Activated naive CD4-positive, alpha-beta T cell treated with anti-CD3 and anti-CD28 coated beads for 36 hours (primary cell): Measurements from ENCODE around the gene GMNN. TPM values are rescaled to one million over a fixed set of nuclear protein-coding genes. Genes with fewer than 3 reads are reported as not detected.
"Not testable (repeated sequence)": the region's sequence is repeated elsewhere in the genome, so short reads cannot be mapped to it uniquely, and the experiment has no call there.

Experiments
- CTCF ChIA-PET: fragments of 350-600 bp; sonication (Branson Sonifier 250); formaldehyde crosslinking; loops from one replicate; lab custom pipeline; 2021; ENCODE audit warnings: antibody characterized with exemption; lab: Charles Lee
- DNase-seq: peaks from one replicate; pipeline ENCODE4 v3.0.0-alpha.2; 2020
- H3K27ac Mint-ChIP-seq: one replicate; pipeline ENCODE4 v1.8.0; 2021; ENCODE audit warnings: mild to moderate bottlenecking, mixed read lengths
- H3K27me3 Mint-ChIP-seq: one replicate; pipeline ENCODE4 v1.8.0; 2021; ENCODE audit warnings: low read depth, mixed read lengths
- H3K36me3 Mint-ChIP-seq: one replicate; pipeline ENCODE4 v1.8.0; 2021; ENCODE audit warnings: low read depth, mixed read lengths
- H3K4me1 Mint-ChIP-seq: one replicate; pipeline ENCODE4 v1.8.0; 2021; ENCODE audit warnings: low read depth, mixed read lengths
- H3K4me3 Mint-ChIP-seq: one replicate; pipeline ENCODE4 v1.8.0; 2021; ENCODE audit warnings: mild to moderate bottlenecking, moderate library complexity, mixed read lengths
- H3K9me3 Mint-ChIP-seq: one replicate; pipeline ENCODE4 v1.8.0; 2021; ENCODE audit warnings: mixed read lengths
- intact Hi-C: fragments of 100-400 bp; cut with micrococcal nuclease; formaldehyde crosslinking; loops from one replicate; pipeline ENCODE4 v1.15.1; 2023
- total RNA-seq, 2 experiments: library from RNA; stranded (reverse); gene quantifications; one replicate each; pipeline ENCODE4 v1.2.3, GENCODE V29; 2021

The GMNN gene
- 10 to 100 TPM; 84.9 to 85.1 TPM for total RNA-seq

DNA sequence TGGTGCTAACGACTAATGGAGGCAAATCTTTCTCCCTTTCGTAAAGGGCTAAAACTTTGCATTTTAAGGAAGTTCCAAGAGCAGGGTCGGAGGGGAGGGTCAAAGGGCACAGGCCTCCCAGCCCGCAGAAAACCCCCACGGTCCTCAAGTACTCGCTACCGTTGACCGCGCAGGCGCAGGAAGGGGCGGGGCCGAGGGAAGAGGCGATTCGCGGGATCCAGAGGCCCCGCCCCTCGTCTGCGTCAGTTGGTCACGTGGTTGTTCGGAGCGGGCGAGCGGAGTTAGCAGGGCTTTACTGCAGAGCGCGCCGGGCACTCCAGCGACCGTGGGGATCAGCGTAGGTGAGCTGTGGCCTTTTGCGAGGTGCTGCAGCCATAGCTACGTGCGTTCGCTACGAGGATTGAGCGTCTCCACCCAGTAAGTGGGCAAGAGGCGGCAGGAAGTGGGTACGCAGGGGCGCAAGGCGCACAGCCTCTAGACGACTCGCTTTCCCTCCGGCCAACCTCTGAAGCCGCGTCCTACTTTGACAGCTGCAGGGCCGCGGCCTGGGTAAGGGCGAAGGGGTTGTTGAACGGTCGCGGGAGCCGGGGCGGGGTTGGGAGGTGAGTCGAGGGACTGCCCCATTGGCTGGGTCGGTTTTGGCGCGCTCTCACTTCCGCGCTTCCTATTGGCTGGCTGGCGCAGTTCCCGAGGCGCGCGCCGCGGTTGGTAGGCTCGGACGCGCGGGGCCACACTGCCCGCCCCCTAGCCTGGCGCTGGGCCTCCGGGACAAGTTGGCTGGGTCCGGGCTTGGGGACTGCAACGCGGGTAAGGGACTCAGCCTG lies at the start of gene GMNN:
TSS of gene GMNN (plus strand) at position 242 of the 824 bp plus-strand sequence. CDS start 2,310 bp downstream, outside the sequence.
- peaks cover 30% of the 10 kb centered on the region for H3K4me1 Mint-ChIP-seq
- DNase-seq, result peak; percentile 99
- H3K27ac Mint-ChIP-seq, result peak within 1 kb of the TSS; percentile 98
- intact Hi-C loops, result loop anchor here (1.0 to 10.0 kb wide), 13 partner anchors 13 to 370 kb away; partner anchors contain the start of genes KIAA0319, MRS2 and TDP2
- CTCF ChIA-PET, result interaction anchor here (0.6 to 1.2 kb wide), 5 partner anchors 33 to 251 kb away, joined by 3 to 6 read pairs (median 4); no protein-coding TSS in a partner anchor
- peak within 1 kb of the TSS; percentile 96 for H3K4me3 Mint-ChIP-seq
- no peaks in the 10 kb centered on the region for H3K9me3 Mint-ChIP-seq
- H3K36me3 Mint-ChIP-seq, result peaks cover 29% of the 10 kb centered on the region
- no peaks in the 10 kb centered on the region for H3K27me3 Mint-ChIP-seq

DNA sequence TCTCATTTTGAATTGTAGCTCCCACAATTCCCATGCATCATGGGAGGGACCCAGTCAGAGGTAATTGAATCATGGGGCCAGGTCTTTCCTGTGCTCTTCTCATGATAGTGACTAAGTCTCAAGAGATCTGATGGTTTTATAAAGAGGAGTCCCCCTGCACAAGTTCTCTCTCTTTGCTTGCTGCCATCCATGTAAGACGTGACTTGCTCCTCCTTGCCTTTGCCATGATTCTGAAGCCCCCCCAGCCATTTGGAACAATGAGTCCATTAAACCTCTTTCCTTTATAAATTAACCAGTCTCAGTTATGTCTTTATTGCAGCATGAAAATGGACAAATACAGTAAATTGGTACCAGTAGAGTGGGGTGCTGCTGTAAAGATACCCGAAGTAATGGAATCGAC lies 44.1 kb upstream of the GMNN start:
- CTCF ChIA-PET, result interaction anchor here (0.9 kb wide), 1 partner anchor 9 kb away, joined by 3 read pairs; no protein-coding TSS in a partner anchor
- H3K4me3 Mint-ChIP-seq, DNase-seq, H3K36me3 Mint-ChIP-seq, H3K27me3 Mint-ChIP-seq, H3K27ac Mint-ChIP-seq, H3K4me1 Mint-ChIP-seq, intact Hi-C loops: not testable (repeated sequence)
- H3K9me3 Mint-ChIP-seq, result peaks cover 21% of the 10 kb centered on the region

- H3K9me3 Mint-ChIP-seq, result peaks cover 21% of the 10 kb centered on the region
- intact Hi-C loops, H3K27me3 Mint-ChIP-seq, DNase-seq, H3K4me1 Mint-ChIP-seq, CTCF ChIA-PET, H3K27ac Mint-ChIP-seq, H3K36me3 Mint-ChIP-seq, H3K4me3 Mint-ChIP-seq: not testable (repeated sequence)
Observed at GRCh38 chr6:24731456-24732134, 43.1 kb upstream of the GMNN start.

GRCh38 chr6:24734166-24734565 lies 40.6 kb upstream of the GMNN start:
- H3K4me3 Mint-ChIP-seq, result no peak overlapping the region
- H3K4me1 Mint-ChIP-seq, result peaks cover 3% of the 10 kb centered on the region
- no peaks in the 10 kb centered on the region for H3K27me3 Mint-ChIP-seq
- no peak for DNase-seq
- CTCF ChIA-PET, result interaction anchor here (0.6 kb wide), 1 partner anchor 38 kb away, joined by 3 read pairs; no protein-coding TSS in a partner anchor
- no peak overlapping the region for H3K27ac Mint-ChIP-seq
- intact Hi-C loops, result no loop called here
- no peaks in the 10 kb centered on the region for H3K36me3 Mint-ChIP-seq
- peaks cover 21% of the 10 kb centered on the region for H3K9me3 Mint-ChIP-seq

GRCh38 chr6:24734710-24735109 lies 40.0 kb upstream of the GMNN start:
- H3K27ac Mint-ChIP-seq, H3K27me3 Mint-ChIP-seq, intact Hi-C loops, H3K36me3 Mint-ChIP-seq, H3K4me3 Mint-ChIP-seq, DNase-seq, H3K4me1 Mint-ChIP-seq: not testable (repeated sequence)
- H3K9me3 Mint-ChIP-seq, result peaks cover 21% of the 10 kb centered on the region
- CTCF ChIA-PET, result interaction anchor here (0.6 to 0.7 kb wide), 2 partner anchors 37 to 151 kb away, joined by 3 read pairs; no protein-coding TSS in a partner anchor

DNA sequence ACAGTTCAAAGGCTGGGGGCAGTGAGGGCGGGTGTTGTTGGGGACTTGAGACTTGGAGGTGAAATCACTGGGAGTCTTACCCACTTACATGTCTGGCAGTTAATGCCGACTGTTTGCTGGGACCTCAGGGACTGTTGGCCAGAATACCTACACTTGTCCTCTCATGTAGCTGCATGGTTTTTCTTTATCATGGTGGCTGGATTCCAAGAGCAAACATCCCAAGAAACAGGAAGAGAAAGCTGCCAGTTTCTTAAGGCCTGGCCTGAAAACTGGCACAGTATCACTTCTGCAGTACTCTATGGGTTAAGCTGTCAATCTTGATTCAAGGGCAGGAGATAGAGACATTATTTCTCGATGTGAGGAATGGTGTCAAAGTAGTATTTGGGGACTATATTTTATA lies 36.0 kb upstream of the GMNN start:
- DNase-seq, result no peak
- no peak overlapping the region for H3K27ac Mint-ChIP-seq
- H3K4me3 Mint-ChIP-seq, result no peak overlapping the region
- CTCF ChIA-PET, result interaction anchor here (0.6 to 1.3 kb wide), 3 partner anchors 15 to 350 kb away, joined by 3 read pairs; no protein-coding TSS in a partner anchor
- H3K27me3 Mint-ChIP-seq, result no peaks in the 10 kb centered on the region
- H3K36me3 Mint-ChIP-seq, result no peaks in the 10 kb centered on the region
- no peaks in the 10 kb centered on the region for H3K9me3 Mint-ChIP-seq
- intact Hi-C loops, result no loop called here
- H3K4me1 Mint-ChIP-seq, result peaks cover 21% of the 10 kb centered on the region

GRCh38 chr6:24740861-24741260 lies 33.9 kb upstream of the GMNN start:
- intact Hi-C loops, result no loop called here
- Mint-ChIP-seq H3K4me1 (peaks cover 28% of the 10 kb centered on the region), H3K27me3 (no peaks in the 10 kb centered on the region), H3K36me3 (no peaks in the 10 kb centered on the region), H3K4me3 (no peak overlapping the region), H3K27ac (no peak overlapping the region), H3K9me3 (no peaks in the 10 kb centered on the region)
- DNase-seq, result no peak
- CTCF ChIA-PET, result interaction anchor here (0.6 kb wide), 1 partner anchor 33 kb away, joined by 4 read pairs; no protein-coding TSS in a partner anchor

DNA sequence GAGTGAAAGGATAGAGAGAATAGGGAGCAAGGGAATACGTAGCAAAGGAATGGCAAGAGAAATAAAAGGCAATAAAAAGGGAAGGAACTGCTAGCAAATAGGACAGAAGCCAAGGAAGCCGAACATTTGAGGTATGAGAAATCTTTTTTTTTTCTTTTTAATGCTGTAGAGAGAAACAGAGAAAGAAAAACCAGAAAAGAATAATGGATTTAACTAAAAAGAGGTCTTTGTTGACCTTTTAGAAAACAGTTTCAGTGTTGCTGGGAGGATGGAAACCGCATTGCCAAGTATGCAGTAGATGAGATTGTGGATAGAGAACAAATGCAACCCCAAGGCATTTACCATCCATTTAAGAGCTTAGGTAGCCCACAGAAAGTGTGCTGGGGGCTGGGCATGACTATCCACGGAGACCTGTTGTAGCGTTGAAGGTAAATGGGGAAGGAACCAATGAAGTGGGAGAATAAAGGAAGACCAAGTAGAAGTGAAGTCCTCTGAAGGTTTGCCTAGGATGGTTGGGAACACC lies 32.5 kb upstream of the GMNN start:
- CTCF ChIA-PET, result interaction anchor here (1.0 to 1.6 kb wide), 4 partner anchors 17 to 276 kb away, joined by 3 to 8 read pairs (median 3); no protein-coding TSS in a partner anchor

GRCh38 chr6:24743265-24743943 lies 31.3 kb upstream of the GMNN start:
- no peaks in the 10 kb centered on the region for H3K36me3 Mint-ChIP-seq
- peak overlapping the region; percentile 13 for H3K4me3 Mint-ChIP-seq
- H3K4me1 Mint-ChIP-seq, result peaks cover 28% of the 10 kb centered on the region
- intact Hi-C loops, result loop anchor here (1.0 to 2.0 kb wide), 6 partner anchors 22 to 264 kb away; partner anchors contain the start of genes ACOT13, KIAA0319 and TDP2
- no peaks in the 10 kb centered on the region for H3K9me3 Mint-ChIP-seq
- H3K27ac Mint-ChIP-seq, result peak overlapping the region; percentile 88
- peak; percentile 75 for DNase-seq
- peaks cover 4% of the 10 kb centered on the region for H3K27me3 Mint-ChIP-seq
- CTCF ChIA-PET, result interaction anchor here (0.7 to 2.1 kb wide), 10 partner anchors 16 to 313 kb away, joined by 3 to 8 read pairs (median 3); partner anchors contain the start of gene C6orf62

More for the DNA sequence above, 32.5 kb upstream of the GMNN start:
- no peaks in the 10 kb centered on the region for H3K9me3 Mint-ChIP-seq
- H3K4me1 Mint-ChIP-seq, result peaks cover 28% of the 10 kb centered on the region
- no peak for DNase-seq
- no peak overlapping the region for H3K27ac Mint-ChIP-seq
- H3K27me3 Mint-ChIP-seq, result no peaks in the 10 kb centered on the region
- H3K36me3 Mint-ChIP-seq, result no peaks in the 10 kb centered on the region
- H3K4me3 Mint-ChIP-seq, result no peak overlapping the region
- intact Hi-C loops, result loop anchor here (2.0 kb wide), 1 partner anchor 75 kb away; the partner anchor contains the start of genes ACOT13 and TDP2

- intact Hi-C loops, result loop anchor here (1.0 to 2.0 kb wide), 6 partner anchors 23 to 263 kb away; partner anchors contain the start of genes ACOT13, KIAA0319 and TDP2
- H3K4me1 Mint-ChIP-seq, result peaks cover 28% of the 10 kb centered on the region
- no peaks in the 10 kb centered on the region for H3K36me3 Mint-ChIP-seq
- CTCF ChIA-PET, result interaction anchor here (1.1 to 2.1 kb wide), 2 partner anchors 24 to 25 kb away, joined by 3 to 8 read pairs; partner anchors contain the start of gene C6orf62
- no peak for DNase-seq
- peak overlapping the region; percentile 88 for H3K27ac Mint-ChIP-seq
- H3K9me3 Mint-ChIP-seq, result no peaks in the 10 kb centered on the region
- H3K27me3 Mint-ChIP-seq, result peaks cover 4% of the 10 kb centered on the region
- peak overlapping the region; percentile 13 for H3K4me3 Mint-ChIP-seq
Observed at GRCh38 chr6:24743944-24744335, 30.8 kb upstream of the GMNN start.

DNA sequence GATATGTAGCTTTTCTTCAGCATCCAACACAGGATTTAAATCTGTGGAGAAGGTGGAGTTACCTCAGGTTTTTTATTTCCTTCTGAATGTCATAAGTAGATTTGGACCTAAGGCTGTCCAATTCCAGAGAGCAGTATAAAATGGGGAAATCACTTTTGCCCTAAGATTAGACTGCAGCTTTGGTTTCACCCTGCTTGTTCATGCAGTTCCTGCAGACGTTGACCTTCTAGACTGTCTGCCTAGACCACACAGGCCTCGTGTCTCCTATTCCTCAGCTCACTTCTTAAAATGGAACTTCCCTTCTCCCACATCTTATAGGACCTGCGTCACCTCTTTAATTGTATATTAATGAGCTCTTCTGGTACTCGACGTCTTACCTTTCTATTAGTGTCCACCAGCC lies 29.8 kb upstream of the GMNN start:
- Mint-ChIP-seq H3K4me1 (peaks cover 28% of the 10 kb centered on the region), H3K27ac (peak overlapping the region; percentile 19)
- CTCF ChIA-PET, result interaction anchor here (1.7 to 2.1 kb wide), 2 partner anchors 26 to 163 kb away, joined by 4 to 8 read pairs; partner anchors contain the start of gene C6orf62

More for the DNA sequence above, 29.8 kb upstream of the GMNN start:
- Mint-ChIP-seq H3K9me3 (no peaks in the 10 kb centered on the region), H3K27me3 (peaks cover 4% of the 10 kb centered on the region), H3K36me3 (no peaks in the 10 kb centered on the region), H3K4me3 (no peak overlapping the region)
- intact Hi-C loops, result no loop called here
- DNase-seq, result no peak
